GM18870 (cell line): ENCODE data around the gene RUNDC3A.
"Not testable (repeated sequence)": the region's sequence is repeated elsewhere in the genome, so short reads cannot be mapped to it uniquely, and the experiment has no call there.

Experiments
- ATAC-seq: cut with Tn5 transposase; IDR thresholded peaks from one replicate; pipeline ENCODE4 v1.9.1; 2021; ENCODE audit warnings: moderate library complexity; ENCODE audit not compliant: unreplicated experiment

The RUNDC3A gene

DNA sequence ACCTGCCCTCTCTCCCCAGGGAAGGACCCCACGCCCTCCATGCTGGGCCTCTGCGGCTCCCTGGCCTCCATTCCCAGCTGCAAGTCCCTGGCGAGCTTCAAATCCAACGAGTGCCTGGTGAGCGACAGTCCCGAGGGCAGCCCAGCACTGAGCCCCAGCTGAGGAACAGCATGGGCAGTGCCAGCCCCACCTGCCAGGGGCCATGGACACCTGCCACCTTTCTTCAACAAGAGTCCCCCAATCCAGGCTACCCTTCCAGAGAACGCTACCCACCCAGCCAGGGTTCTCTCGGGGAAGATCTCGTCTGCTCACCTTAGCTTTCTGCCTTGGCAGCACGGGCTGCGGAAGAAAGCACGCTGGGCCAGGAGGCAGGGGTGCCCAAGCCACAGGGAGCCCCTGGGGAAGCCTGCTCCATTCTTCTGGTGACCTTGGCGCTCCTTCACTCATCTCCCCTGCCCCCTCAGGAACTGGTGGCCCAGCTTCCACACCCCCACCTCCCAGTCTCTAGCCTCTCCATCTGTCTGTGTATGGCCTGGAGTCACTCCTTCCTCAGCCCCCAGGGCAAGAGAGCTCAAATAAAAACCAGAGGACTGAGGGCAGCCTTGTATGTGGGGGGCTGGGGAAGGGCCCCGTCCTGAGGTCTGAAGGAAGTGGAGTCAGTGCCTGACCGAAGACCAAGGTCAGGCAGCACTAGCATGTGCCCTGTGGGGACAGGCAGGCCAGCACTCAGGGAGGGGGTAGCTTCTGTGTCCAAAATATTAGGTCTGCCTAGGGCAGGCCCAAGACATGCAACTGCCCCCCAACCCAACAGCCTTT, 9.9 kb downstream of the RUNDC3A start:
- no peak for ATAC-seq

DNA sequence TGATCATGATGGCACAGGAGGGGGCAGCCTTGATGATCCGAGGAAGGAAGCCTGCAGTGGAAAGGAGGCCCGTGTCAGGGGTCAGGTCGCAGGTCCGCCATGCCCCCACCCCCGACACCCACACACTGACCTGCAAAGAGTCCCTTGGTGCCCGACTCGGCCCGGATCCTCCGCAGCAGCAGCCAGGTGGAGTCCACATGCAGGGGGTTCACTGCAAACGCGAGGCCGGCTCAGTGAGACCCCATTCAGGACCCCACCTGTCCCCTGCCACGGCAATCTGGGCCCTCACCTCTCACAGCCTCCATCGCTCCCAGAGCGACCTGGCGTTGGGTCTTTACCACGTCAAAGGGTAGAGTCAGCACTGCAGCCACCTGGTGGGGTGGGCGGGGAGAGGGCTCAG, 11.7 kb downstream of the RUNDC3A start:
- no peak for ATAC-seq

GRCh38 chr17:44321246-44322120, 13.1 kb downstream of the RUNDC3A start:
- no peak for ATAC-seq

DNA sequence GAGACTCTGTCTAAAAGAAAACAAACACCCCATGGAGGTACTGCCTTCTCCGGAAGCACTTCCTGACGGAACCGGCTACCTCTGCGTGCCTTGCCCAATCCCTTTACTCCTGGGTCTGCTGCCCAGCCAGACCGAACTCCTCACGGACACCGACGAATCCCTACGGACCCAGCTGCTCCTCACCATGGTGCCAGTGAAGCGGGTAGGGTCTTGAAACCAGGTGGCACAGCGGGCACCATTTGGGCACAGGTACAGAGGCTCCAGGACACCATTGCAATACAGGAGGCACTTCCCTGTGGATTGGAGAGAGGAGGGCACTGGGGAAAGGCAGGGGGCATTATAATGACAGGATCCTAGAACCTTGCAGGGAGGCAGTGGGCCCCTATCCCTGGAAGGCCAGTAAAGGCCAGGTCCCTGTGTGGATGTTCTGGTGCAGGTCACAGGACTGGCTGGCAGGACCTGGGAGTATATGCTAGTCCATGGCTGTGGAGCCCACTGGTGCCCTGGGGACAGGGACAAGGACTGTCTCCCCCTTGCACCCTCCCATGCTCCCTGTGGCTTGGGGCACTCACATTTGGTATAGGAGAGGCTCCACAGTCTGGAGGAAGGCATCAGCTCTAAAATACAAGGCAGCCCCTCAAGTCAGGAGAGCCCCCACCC, 14.0 kb downstream of the RUNDC3A start:
- ATAC-seq = no peak

DNA sequence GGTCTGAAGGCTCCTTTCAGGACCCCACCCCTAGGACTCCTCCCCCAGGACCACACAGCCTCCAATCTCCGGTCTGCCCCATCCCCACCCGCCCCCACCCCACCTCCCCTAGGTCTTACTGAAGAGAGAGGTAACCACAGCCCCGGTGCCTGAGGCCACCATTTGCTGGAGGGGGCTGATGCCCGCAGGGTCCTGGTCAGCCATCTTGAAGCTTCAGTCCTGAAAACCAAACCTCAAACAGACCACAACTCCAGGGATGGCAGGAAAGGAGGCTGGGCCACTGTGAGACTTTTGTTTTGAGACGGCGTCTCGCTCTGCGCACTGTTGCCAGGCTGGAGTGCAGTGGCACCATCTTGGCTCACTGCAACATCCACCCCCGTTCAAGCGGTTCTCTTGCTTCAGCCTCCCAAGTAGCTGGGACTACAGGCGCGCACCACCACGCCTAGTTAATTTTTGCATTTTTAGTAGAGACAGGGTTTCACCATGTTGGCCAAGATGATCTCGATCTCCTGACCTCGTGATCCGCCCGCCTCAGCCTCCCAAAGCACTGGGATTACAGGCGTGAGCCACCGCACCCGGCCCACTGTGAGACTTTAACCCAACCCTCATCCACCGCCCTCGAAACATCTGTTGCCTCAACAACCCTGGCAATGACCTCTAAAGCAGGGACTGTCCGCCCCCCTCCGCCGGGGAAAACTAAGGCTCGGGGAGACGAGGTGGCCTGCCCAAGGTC, 15.1 kb downstream of the RUNDC3A start:
- no peak for ATAC-seq

- no peak for ATAC-seq
These were observed 15.7 kb downstream of the RUNDC3A start for GRCh38 chr17:44324092-44324570.

DNA sequence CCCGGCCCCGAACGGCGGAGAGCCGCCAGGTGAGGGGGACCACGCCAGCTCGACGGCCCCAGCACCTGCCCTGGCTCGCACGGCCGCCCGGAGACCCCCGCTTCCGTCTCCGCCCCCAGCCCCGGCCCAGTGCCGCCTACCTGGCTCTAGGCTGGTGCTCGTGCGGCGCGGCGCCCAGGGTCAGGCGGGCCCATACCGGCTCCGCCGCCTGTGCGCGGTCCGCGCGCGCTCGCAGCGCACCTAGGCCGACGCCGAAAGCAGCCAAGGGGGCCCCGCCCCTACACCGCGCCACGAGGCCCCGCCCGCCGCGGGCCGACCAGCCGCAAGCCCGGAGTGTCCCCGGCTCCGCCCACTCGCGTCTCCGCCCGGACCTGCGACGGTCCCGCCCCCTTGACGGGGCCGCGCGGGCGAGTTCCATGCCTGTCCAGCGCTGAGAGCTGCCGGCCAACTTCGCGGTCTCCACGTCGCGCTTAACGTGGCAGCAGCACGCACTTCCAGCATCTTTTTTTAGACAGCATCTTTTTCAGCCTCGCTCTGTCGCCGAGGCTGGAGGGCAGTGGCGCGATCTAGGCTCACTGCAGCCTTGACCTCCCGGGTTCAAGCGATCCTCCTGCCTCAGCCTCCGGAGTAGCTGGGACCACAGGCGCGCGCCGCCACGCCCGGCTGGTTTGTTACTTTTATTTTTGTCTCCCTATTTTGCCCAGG, 16.3 kb downstream of the RUNDC3A start, which contains the start of gene SLC25A39:
Gene SLC25A39, minus strand, starts transcription at position 253 of the 705 bp plus-strand sequence. CDS start 1,261 bp downstream, outside the sequence.
- peak; percentile 44 for ATAC-seq

GRCh38 chr17:44326861-44327444, 18.6 kb downstream of the RUNDC3A start:
- ATAC-seq = no peak

GRCh38 chr17:44327715-44328449, 19.5 kb downstream of the RUNDC3A start:
- ATAC-seq = no peak

DNA sequence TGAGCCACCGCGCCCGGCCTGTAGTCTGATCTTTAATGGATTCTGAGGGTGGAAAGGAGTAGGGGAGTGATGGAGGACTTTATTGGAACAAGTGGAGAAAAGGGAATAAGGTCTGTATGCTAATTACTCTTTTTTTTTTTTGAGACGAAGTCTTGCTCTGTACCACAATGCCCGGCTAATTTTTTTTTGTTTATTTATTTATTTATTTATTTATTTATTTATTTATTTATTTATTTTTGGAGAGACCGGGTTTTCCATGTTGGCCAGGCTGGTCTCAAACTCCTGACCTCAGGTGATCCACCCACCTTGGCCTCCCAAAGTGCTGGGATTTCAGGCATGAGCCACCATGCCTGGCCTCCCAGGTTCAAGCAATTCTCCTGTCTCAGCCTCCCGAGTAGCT, 21.1 kb downstream of the RUNDC3A start:
- ATAC-seq = not testable (repeated sequence)

GRCh38 chr17:44330263-44330662, 21.9 kb downstream of the RUNDC3A start:
- ATAC-seq = not testable (repeated sequence)

DNA sequence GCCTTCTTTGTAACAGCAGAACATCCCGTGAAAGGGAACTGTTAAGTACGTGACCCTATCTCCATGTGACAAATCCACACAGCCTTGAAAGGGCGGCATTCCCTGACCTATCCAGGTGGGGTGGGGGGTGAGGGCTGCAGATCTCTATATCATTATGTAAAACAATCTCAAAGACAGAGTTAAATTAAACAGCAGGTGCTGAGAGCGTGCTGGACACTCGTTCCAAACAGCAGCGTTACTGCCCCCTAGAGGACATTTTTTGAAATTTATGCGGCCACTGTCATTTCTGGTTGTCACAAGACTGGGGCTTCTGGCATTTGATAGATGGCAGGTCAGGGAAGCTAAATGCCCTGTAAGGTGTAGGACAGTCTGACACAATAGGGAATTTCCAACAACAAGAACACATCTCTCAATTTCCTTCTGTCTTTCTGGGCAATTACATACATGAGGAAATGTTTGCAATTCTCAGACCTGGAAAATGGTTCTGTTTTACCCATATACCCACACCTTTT, 22.9 kb downstream of the RUNDC3A start:
- no peak for ATAC-seq

- ATAC-seq = no peak
These were observed 25.0 kb downstream of the RUNDC3A start for GRCh38 chr17:44333371-44333770.

GRCh38 chr17:44334315-44334714, 25.9 kb downstream of the RUNDC3A start:
- no peak for ATAC-seq

DNA sequence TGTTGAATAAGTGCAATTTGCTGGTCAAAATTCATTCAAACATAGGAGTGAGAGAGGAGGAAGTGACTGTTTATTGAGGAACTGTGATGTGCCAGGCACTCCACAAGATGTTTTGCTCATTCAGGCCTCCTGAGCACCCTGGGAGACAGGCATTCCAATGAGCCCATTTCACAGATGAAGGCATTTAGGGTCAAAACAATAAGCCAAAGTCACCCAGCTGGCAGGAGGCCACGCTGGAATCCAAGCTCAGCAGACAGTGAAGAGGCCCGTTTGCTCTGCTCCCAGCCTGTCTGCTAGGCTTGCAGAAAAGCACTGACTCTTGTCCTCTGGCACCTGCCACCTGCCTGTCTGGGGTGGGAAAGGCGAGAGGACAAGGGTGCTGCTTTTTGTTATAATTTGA, 26.3 kb downstream of the RUNDC3A start:
- no peak for ATAC-seq

GRCh38 chr17:44335564-44335963, 27.2 kb downstream of the RUNDC3A start:
- ATAC-seq = no peak

GRCh38 chr17:44335968-44336367, 27.6 kb downstream of the RUNDC3A start:
- ATAC-seq = no peak

DNA sequence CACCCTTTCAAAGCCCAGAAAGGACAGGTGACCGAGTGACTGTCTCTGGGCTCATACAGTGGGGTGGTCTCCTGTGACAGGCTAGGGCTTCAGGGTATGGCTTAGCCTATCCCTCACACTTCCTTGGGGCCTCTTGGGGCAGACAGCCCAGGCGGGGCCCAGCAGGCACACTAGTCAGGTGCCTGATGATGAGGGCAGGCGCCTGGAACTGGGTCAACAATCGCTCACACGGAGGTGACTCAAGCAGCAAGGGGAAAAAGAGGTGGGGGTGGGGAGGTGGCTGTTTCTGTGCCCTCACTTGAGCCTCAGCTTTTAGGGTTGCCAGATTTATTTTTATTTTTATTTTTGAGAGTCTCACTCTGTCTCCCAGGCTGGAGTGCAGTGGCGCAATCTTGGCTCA, 30.3 kb downstream of the RUNDC3A start:
- no peak for ATAC-seq

- not testable (repeated sequence) for ATAC-seq
These were observed 32.2 kb downstream of the RUNDC3A start for GRCh38 chr17:44340553-44340952.
